NCI-H226 (cell line): ENCODE measurements around the gene MDFI.

ENCODE experiments used
- DNase-seq: peaks from one replicate; pipeline ENCODE4 v3.0.0-alpha.2; 2015

MDFI gene

GRCh38 chr6:41638002-41638934 lies at the start of gene MDFI:
MDFI (plus strand) TSS chr6:41638468; CDS start chr6:41638750, 282 bp downstream.
- no peak for DNase-seq

GRCh38 chr6:41589223-41589622 lies 49.0 kb upstream of the MDFI start:
- no peak for DNase-seq

- no peak for DNase-seq
These were observed 48.3 kb upstream of the MDFI start for GRCh38 chr6:41589636-41590622.

- DNase-seq: no peak
These were observed 47.1 kb upstream of the MDFI start for GRCh38 chr6:41591122-41591521.

- peak; percentile 24 for DNase-seq
These were observed 46.3 kb upstream of the MDFI start for GRCh38 chr6:41591859-41592502.

GRCh38 chr6:41593406-41593805 lies 44.9 kb upstream of the MDFI start:
- DNase-seq: no peak

- DNase-seq: no peak
These were observed 44.4 kb upstream of the MDFI start for GRCh38 chr6:41593839-41594238.

GRCh38 chr6:41594326-41594725 lies 43.9 kb upstream of the MDFI start:
- no peak for DNase-seq

- DNase-seq: no peak
These were observed 43.5 kb upstream of the MDFI start for GRCh38 chr6:41594766-41595165.

- DNase-seq: no peak
These were observed 43.1 kb upstream of the MDFI start for GRCh38 chr6:41595166-41595565.

GRCh38 chr6:41596096-41596685 lies 42.1 kb upstream of the MDFI start:
- DNase-seq: no peak

- DNase-seq: no peak
These were observed 41.5 kb upstream of the MDFI start for GRCh38 chr6:41596807-41597206.

- no peak for DNase-seq
These were observed 40.8 kb upstream of the MDFI start for GRCh38 chr6:41597246-41598000.

- DNase-seq: no peak
These were observed 39.6 kb upstream of the MDFI start for GRCh38 chr6:41598670-41599014.

- no peak for DNase-seq
These were observed 39.0 kb upstream of the MDFI start for GRCh38 chr6:41599015-41599851.

- DNase-seq: no peak
These were observed 38.3 kb upstream of the MDFI start for GRCh38 chr6:41599852-41600445.

- no peak for DNase-seq
These were observed 37.6 kb upstream of the MDFI start for GRCh38 chr6:41600499-41601247.

GRCh38 chr6:41601248-41601549 lies 37.1 kb upstream of the MDFI start:
- DNase-seq: no peak

GRCh38 chr6:41602422-41602743 lies 35.9 kb upstream of the MDFI start:
- DNase-seq: no peak
